ENCODE results near the gene SCO1.

The SCO1 gene

DNA sequence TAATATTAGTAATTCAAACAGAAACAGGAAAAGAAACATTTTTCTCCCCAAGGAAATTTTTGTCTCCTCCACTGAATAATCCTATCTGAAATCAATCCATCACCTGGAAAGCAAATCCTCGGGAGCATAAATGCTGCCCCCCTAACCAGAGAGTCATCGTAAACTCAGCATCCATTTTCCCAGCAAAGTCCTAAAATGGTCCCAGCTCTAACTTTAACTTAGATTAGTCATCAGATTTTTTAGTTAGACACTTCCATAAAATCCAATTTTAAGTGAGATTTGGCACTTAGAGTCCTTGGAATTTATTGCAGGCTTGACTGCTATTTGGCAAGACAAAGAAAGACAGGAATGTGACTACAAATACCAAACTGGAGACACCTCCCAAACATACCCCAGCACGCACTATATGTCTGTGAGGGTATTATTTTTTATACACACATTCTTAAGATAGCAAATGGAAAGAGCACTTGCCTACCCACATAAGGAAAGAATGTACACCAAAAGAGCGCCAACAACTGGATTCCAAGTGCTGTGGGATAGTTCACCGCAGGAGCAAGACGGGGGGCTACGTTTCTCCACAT, 15.4 kb downstream of the SCO1 start:
- TF ChIP-seq, protein P1, sequence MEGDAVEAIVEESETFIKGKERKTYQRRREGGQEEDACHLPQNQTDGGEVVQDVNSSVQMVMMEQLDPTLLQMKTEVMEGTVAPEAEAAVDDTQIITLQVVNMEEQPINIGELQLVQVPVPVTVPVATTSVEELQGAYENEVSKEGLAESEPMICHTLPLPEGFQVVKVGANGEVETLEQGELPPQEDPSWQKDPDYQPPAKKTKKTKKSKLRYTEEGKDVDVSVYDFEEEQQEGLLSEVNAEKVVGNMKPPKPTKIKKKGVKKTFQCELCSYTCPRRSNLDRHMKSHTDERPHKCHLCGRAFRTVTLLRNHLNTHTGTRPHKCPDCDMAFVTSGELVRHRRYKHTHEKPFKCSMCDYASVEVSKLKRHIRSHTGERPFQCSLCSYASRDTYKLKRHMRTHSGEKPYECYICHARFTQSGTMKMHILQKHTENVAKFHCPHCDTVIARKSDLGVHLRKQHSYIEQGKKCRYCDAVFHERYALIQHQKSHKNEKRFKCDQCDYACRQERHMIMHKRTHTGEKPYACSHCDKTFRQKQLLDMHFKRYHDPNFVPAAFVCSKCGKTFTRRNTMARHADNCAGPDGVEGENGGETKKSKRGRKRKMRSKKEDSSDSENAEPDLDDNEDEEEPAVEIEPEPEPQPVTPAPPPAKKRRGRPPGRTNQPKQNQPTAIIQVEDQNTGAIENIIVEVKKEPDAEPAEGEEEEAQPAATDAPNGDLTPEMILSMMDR (IDR thresholded peaks at IDR 0.05): no peak
- peak overlapping the region in 1 of 2 donors; percentile 13 for H3K4me3 ChIP-seq
- H3K27me3 ChIP-seq: no peaks in the 10 kb centered on the region
- DNase-seq: no peak
- H3K36me3 ChIP-seq: peaks cover 37 to 62% (median 59%) of the 10 kb centered on the region in 3 donors
- peaks cover 0 to 32% (median 8%) of the 10 kb centered on the region in 4 donors for H3K4me1 ChIP-seq
- H3K9me3 ChIP-seq: no peaks in the 10 kb centered on the region
- H3K27ac ChIP-seq: peak overlapping the region; percentile 48 to 69
- intact Hi-C loops (cut with DNase I; ENCODE audit: low total_unique reads): no loop called here

DNA sequence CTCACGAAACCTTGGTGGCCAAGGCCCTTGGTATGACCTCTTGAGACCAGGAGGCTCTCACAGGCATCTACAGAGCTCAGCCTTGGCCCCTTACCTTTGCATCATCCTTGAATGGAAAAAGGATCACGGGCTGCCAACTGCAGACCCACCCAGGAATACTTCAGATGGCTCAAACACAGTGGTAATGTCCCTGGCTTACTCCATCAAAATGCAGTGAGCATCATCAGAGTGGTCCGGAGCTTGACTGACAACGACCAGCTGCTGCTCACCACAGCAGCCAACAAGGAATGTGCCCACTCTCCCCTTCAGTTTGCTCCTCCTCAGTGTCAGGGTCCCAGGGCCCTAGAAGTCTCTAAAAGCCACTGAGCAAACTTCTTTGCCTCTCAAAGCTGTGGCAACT, 22.6 kb downstream of the SCO1 start:
- intact Hi-C loops (cut with DNase I; ENCODE audit: low total_unique reads): no loop called here
- DNase-seq: no peak
- Histone ChIP-seq H3K4me3 (no peak overlapping the region), H3K9me3 (no peaks in the 10 kb centered on the region), H3K36me3 (peaks cover 34 to 52% (median 44%) of the 10 kb centered on the region in 3 donors), H3K4me1 (peaks cover 0 to 7% (median 0%) of the 10 kb centered on the region in 4 donors), H3K27me3 (no peaks in the 10 kb centered on the region), H3K27ac (no peak overlapping the region)
- TF ChIP-seq, protein P1 (IDR thresholded peaks at IDR 0.05): no peak

DNA sequence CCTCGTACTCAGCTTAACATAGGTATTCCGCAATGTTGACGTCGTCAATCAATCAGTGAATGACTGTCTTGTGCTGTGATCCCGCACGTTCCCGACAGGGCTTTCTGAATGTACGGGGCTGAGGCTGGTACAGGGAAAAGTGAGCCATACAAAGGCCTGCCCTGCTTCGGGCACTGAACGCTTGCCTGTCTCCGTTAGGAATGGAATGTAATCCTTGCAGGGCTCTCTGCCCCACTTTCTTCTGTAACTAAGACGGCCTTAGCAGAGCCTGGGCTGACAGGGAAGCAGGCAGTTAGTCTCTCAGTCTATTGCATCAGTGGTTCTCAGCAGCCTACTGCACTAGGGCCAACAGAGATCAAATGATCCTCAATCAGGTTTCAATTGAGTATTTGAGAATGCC, 24.0 kb downstream of the SCO1 start:
- intact Hi-C loops (cut with DNase I; ENCODE audit: low total_unique reads): no loop called here
- Histone ChIP-seq H3K27me3 (no peaks in the 10 kb centered on the region), H3K4me1 (peaks cover 0 to 20% (median 0%) of the 10 kb centered on the region in 4 donors), H3K27ac (peak overlapping the region; percentile 6 to 37), H3K9me3 (no peaks in the 10 kb centered on the region), H3K36me3 (peaks cover 26 to 39% (median 30%) of the 10 kb centered on the region in 3 donors), H3K4me3 (no peak overlapping the region)
- no peak for DNase-seq
- TF ChIP-seq, protein P1 (IDR thresholded peaks at IDR 0.05): no peak

DNA sequence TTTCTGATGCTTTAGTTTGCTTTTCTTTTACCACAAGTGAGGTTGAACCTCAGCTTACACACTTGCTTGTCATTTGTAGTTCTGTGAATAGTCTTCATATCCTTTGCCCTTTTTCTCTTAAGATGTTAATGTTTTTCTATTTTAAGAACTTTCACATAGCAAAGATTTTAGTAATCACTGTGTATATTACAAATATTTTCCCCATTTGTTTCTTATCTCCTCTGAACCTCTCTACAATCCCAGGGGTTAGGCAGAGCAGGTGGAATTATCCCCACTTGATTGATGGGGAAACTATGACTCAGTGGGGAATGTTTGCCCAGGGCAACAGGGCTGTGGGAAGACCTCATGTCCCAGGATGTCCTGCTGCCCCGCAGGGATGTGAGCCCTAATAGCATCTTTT, 28.6 kb downstream of the SCO1 start:
- H3K36me3 ChIP-seq: no peaks in the 10 kb centered on the region
- H3K9me3 ChIP-seq: no peaks in the 10 kb centered on the region
- H3K4me1 ChIP-seq: peaks cover 0 to 28% (median 0%) of the 10 kb centered on the region in 4 donors
- intact Hi-C loops (cut with DNase I; ENCODE audit: low total_unique reads): no loop called here
- TF ChIP-seq, protein P1 (IDR thresholded peaks at IDR 0.05): no peak
- no peaks in the 10 kb centered on the region for H3K27me3 ChIP-seq
- peak overlapping the region; percentile 17 to 35 for H3K27ac ChIP-seq
- H3K4me3 ChIP-seq: no peak overlapping the region
- no peak for DNase-seq

DNA sequence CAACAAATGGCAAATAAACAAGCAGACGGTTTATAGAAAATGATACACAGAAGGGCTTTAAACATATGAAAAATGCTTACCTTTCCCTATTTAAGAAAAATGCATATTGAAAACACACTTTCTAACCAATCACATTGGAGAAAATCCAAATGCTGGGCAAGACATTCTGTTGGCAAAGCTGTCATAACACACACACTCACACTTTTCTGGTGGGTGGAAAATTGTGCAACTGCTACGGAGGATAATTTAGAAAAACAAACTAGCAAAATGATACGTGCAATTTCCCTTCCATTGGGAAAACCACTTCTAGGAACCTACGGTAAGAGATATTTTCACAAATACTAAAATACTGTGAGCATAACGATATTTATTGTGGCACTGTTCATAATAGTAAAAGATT, 30.4 kb downstream of the SCO1 start:
- Histone ChIP-seq H3K9me3 (no peaks in the 10 kb centered on the region), H3K27me3 (no peaks in the 10 kb centered on the region), H3K36me3 (peaks cover 0 to 1% (median 0%) of the 10 kb centered on the region in 3 donors), H3K27ac (peak overlapping the region; percentile 29 to 46), H3K4me3 (no peak overlapping the region), H3K4me1 (peaks cover 0 to 23% (median 0%) of the 10 kb centered on the region in 4 donors)
- intact Hi-C loops (cut with DNase I; ENCODE audit: low total_unique reads): no loop called here
- TF ChIP-seq, protein P1 (IDR thresholded peaks at IDR 0.05): no peak
- DNase-seq: no peak
